ENCODE results near the gene CDKN2B-AS1. TPM values are rescaled to one million over a fixed set of nuclear protein-coding genes. Genes with fewer than 3 reads are reported as not detected.
A peak's percentile ranks its signal among the peaks of the same experiment; 100 is the strongest.

CDKN2B-AS1 gene
- total RNA-seq, 2 experiments from 2014 or later = 0.21 to 0.23 TPM

DNA sequence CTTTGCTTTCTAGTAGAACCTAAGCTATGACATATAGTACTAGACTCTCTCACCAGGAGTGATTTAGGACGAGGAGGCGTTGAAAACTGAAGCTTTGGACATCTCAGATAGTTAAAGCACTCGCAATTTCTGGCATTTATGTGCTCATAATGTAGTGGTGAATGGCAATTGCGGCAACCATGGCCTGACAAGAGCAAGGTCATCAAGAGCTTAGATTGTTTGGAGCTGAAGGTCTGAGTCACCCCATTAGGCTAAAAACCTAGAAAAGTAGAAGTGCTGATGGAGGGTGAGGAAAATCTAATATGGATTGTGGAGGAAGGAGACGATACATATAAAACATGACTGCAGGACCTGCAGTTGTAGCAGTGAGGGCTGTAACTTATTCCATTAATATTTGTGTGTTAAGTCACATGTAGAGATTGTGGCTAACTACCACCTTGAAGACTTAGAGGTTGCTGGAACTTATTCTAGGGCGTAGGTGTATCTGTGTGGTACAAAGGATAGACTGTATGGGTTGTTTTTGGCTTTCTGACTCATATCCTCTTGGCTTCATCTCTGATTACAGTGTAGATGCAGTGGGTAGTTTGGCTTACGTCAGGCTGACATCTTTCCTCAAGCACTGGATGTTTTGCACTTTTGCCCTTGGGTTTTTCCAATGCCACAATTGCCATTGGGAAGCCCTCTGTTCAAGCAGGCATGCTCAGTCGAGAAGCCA lies 153.4 kb downstream of the CDKN2B-AS1 start:
- CTCF ChIA-PET = interaction anchor here (1.2 to 1.3 kb wide), 2 partner anchors 92 to 140 kb away, joined by 4 to 6 read pairs; no protein-coding TSS in a partner anchor
- peak; percentile 97 for ATAC-seq
- Mint-ChIP-seq H3K4me3 (no peak overlapping the region), H3K27me3 (peaks cover 32% of the 10 kb centered on the region), H3K36me3 (ENCODE audit: low read depth) (no peaks in the 10 kb centered on the region), H3K27ac (no peak overlapping the region), H3K4me1 (peaks cover 17% of the 10 kb centered on the region), H3K9me3 (ENCODE audit: low read depth) (no peaks in the 10 kb centered on the region)
- POLR2A ChIA-PET = no interaction called here
- intact Hi-C loops (cut with DNase I, micrococcal nuclease) = loop anchor here (1.0 to 10.0 kb wide), 5 partner anchors 61 to 307 kb away; no protein-coding TSS in a partner anchor
- peak; percentile 18 for DNase-seq

DNA sequence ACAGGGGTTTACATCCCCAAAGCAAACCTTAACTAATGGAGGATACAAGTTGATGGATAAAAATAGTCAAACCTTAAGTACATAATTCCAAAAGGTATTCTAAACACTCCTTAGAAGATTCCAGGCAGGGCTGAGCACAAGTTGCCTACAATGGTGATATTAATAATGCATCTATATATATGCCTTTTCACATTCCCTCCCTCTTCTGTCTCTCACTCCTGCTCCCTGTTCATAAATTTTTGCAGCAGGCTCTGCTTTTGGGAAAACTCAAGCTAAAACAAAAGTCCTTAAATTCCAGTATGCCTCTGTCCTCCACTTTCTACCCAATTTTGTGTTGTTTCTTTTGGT lies 153.9 kb downstream of the CDKN2B-AS1 start:
- Mint-ChIP-seq H3K27me3 (peaks cover 33% of the 10 kb centered on the region), H3K36me3 (ENCODE audit: low read depth) (no peaks in the 10 kb centered on the region)

DNA sequence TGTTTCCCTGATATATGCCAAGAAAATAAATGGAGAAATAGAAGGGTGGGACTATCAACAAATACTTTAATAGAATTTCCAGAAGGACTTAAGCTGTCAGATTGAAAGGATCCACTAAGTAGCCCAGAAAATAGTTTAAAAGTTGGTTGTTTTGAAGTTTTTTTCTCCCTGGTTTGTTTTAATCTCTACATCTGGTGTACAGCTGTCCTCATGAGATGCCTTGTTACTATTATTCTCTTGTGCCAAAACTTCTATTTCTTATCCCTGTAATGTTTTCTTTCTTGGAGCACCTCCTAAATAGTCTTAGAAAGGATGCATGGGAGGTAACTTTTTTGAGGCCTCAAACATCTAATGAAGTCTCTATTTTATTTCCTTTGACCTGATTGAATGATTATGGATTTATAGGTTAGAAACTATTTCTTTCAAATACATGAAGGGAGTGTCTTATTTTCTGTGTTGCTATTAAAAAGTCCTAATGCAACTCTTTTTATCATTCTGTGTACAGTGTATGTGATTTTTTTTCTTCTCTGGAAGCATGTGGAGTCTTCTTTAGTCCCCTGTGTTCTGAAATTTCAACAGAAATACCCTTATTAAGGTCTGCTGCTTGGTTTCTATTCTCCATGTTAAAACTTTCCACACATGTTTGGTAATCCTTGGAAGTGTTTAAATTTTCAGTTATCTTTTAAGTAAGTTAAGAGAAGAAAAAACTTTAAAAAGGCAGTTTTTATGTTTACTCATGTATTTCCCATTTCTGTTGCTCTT lies 154.5 kb downstream of the CDKN2B-AS1 start:
- Mint-ChIP-seq H3K4me1 (peaks cover 17% of the 10 kb centered on the region), H3K4me3 (no peak overlapping the region), H3K27ac (no peak overlapping the region), H3K9me3 (ENCODE audit: low read depth) (no peaks in the 10 kb centered on the region), H3K36me3 (ENCODE audit: low read depth) (no peaks in the 10 kb centered on the region), H3K27me3 (peaks cover 29% of the 10 kb centered on the region)
- ChIA-PET POLR2A (no interaction called here), CTCF (interaction anchor here (0.7 kb wide), 1 partner anchor 952 kb away, joined by 4 read pairs; no protein-coding TSS in a partner anchor)
- DNase-seq (no peak), ATAC-seq (no peak)
- intact Hi-C loops (cut with DNase I, micrococcal nuclease) = loop anchor here (1.0 to 10.0 kb wide), 4 partner anchors 60 to 306 kb away; no protein-coding TSS in a partner anchor

More for the DNA sequence above, 153.9 kb downstream of the CDKN2B-AS1 start:
- intact Hi-C loops (cut with DNase I, micrococcal nuclease) = loop anchor here (1.0 to 10.0 kb wide), 4 partner anchors 60 to 306 kb away; no protein-coding TSS in a partner anchor
- Mint-ChIP-seq H3K27ac (no peak overlapping the region), H3K9me3 (ENCODE audit: low read depth) (no peaks in the 10 kb centered on the region), H3K4me3 (no peak overlapping the region), H3K4me1 (peaks cover 17% of the 10 kb centered on the region)
- ATAC-seq (no peak), DNase-seq (no peak)
- CTCF ChIA-PET = interaction anchor here (0.7 kb wide), 1 partner anchor 952 kb away, joined by 4 read pairs; no protein-coding TSS in a partner anchor
- POLR2A ChIA-PET = no interaction called here

DNA sequence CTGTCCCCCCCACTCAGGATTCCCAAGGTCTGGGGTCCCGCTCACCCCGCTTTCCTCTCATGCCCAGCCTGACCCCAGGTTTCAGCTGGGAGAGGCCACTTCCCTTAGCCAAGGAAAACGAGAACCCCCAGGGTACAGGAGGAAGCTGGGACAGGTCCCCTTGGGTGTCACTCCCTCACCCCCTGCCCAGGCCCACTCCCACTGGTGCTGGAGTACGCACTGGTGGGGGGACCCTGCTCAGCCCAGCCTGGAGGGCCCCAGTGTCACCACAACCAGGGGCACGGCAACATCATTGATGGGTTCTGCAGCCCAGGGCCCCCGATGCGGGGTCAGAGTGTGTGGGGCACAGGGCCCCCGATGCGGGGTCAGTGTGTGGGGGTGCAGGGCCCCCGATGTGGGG lies 159.5 kb downstream of the CDKN2B-AS1 start:
- no peak for DNase-seq
- H3K27ac Mint-ChIP-seq = no peak overlapping the region
- peaks cover 18% of the 10 kb centered on the region for H3K27me3 Mint-ChIP-seq
- H3K9me3 Mint-ChIP-seq (ENCODE audit: low read depth) = no peaks in the 10 kb centered on the region
- no peaks in the 10 kb centered on the region for H3K4me1 Mint-ChIP-seq
- ChIA-PET POLR2A (no interaction called here), CTCF (no interaction called here)
- intact Hi-C loops (cut with DNase I, micrococcal nuclease) = no loop called here
- ATAC-seq = no peak
- no peak overlapping the region for H3K4me3 Mint-ChIP-seq
- no peaks in the 10 kb centered on the region for H3K36me3 Mint-ChIP-seq (ENCODE audit: low read depth)

DNA sequence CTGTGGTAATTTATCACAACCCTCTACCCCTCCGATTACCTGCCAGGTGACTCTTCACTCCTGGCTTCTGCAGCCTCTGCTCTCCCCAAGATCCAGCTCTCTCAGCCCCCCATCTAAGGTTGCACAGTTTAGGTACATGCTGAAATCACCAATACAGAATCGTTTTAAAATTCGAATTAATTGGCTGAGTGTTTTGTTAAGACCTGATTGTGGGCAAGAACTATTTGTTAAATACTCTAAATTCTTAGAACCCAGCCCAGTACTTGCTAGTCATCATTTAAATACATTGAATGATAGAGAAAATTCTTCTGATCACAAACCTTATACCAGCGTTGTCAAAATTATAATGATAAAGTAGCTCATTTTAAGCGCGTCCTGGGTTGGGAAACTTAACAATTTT lies 162.0 kb downstream of the CDKN2B-AS1 start:
- ATAC-seq (no peak), DNase-seq (no peak)
- H3K4me1 Mint-ChIP-seq = no peaks in the 10 kb centered on the region
- H3K36me3 Mint-ChIP-seq (ENCODE audit: low read depth) = no peaks in the 10 kb centered on the region
- peaks cover 9% of the 10 kb centered on the region for H3K27me3 Mint-ChIP-seq
- CTCF ChIA-PET = no interaction called here
- H3K27ac Mint-ChIP-seq = no peak overlapping the region
- H3K9me3 Mint-ChIP-seq (ENCODE audit: low read depth) = no peaks in the 10 kb centered on the region
- H3K4me3 Mint-ChIP-seq = no peak overlapping the region
- POLR2A ChIA-PET = no interaction called here
- intact Hi-C loops (cut with DNase I, micrococcal nuclease) = no loop called here

DNA sequence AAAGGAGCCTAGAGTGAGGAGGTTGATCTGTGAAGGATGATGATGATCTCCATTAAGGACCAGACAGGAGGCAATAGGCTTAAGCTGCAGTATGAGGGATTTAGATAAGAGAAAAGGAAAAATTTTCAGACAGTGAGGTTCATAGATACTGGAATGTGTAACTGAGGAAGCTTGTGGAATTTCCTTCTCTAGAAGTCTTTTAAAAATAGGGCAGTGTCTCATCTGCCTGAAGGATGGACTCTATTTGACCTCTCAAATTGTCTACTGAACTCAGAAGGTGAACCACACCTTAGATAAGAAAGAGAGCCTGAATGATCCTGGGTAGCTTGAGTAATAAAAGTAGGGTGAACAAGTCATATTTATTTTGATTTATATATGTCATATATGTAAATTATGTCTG lies 162.7 kb downstream of the CDKN2B-AS1 start:
- intact Hi-C loops (cut with DNase I, micrococcal nuclease) = no loop called here
- DNase-seq (no peak), ATAC-seq (no peak)
- no peaks in the 10 kb centered on the region for H3K9me3 Mint-ChIP-seq (ENCODE audit: low read depth)
- POLR2A ChIA-PET = no interaction called here
- CTCF ChIA-PET = no interaction called here
- peaks cover 12% of the 10 kb centered on the region for H3K27me3 Mint-ChIP-seq
- H3K36me3 Mint-ChIP-seq (ENCODE audit: low read depth) = no peaks in the 10 kb centered on the region
- no peak overlapping the region for H3K27ac Mint-ChIP-seq
- H3K4me1 Mint-ChIP-seq = no peaks in the 10 kb centered on the region
- no peak overlapping the region for H3K4me3 Mint-ChIP-seq

DNA sequence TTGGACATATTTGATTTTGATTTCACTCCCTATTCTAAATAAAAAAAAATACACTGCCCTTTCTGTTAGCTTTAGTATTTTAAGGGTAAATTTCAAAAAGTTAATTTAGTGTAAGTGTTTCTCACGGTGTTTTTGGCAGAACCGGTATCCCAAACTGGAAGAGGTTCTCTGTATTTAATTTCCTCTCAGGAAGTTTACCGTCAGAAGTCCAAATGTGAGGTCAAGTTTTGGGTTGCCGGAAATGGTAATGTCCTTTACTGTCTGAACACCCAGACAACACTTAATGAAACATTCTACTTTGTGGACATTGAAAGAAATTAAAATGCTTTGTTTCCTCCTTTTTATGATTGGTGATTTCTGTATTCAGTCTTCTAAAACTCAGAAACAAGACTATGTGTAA lies 163.2 kb downstream of the CDKN2B-AS1 start:
- Mint-ChIP-seq H3K9me3 (ENCODE audit: low read depth) (no peaks in the 10 kb centered on the region), H3K27ac (no peak overlapping the region), H3K4me1 (no peaks in the 10 kb centered on the region), H3K36me3 (ENCODE audit: low read depth) (no peaks in the 10 kb centered on the region), H3K4me3 (no peak overlapping the region), H3K27me3 (peaks cover 10% of the 10 kb centered on the region)
- CTCF ChIA-PET = no interaction called here
- no peak for ATAC-seq
- intact Hi-C loops (cut with DNase I, micrococcal nuclease) = no loop called here
- POLR2A ChIA-PET = no interaction called here
- DNase-seq = no peak

DNA sequence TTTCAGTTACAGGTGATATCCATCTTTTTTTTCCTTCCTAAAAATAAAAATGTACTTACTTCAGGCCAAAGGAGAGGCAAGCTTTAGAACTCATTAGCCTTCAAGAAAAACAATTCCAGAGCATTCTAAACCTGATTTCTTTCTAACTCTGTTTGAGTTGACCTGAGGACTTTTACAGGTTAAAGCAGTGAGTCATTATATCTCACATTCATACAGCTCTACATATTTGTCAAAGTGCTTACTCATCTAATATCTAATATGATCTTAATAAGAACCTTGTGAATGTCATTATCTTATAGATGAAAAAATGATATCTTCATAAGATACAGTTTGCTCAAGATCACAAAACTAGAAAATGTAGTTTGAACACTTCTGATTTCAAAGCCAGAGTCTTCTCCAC lies 163.7 kb downstream of the CDKN2B-AS1 start:
- POLR2A ChIA-PET = no interaction called here
- Mint-ChIP-seq H3K4me3 (no peak overlapping the region), H3K4me1 (no peaks in the 10 kb centered on the region), H3K36me3 (ENCODE audit: low read depth) (no peaks in the 10 kb centered on the region), H3K27me3 (peaks cover 8% of the 10 kb centered on the region), H3K27ac (no peak overlapping the region), H3K9me3 (ENCODE audit: low read depth) (no peaks in the 10 kb centered on the region)
- intact Hi-C loops (cut with DNase I, micrococcal nuclease) = no loop called here
- DNase-seq (no peak), ATAC-seq (no peak)
- CTCF ChIA-PET = no interaction called here

DNA sequence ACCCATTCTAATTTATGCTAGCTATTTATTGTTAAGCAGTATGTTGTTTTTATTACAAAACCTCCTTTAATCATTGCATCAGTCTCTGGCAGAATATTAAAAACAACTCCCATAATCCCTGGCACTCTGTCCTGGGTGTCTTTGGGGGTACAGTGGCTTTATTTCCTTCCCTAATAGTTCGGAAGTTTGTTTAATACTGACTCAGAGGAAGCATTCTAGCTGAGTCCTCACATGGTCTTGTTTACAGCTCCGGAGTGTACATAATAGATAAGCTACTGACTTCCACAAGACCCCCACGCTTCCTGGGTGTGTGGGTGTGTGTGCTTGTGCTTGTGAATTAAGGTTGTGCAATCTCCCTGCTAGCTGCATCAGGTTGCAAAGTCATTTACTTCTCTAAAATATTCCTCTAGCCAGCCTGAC lies 164.3 kb downstream of the CDKN2B-AS1 start:
- no peak for DNase-seq
- CTCF ChIA-PET = interaction anchor here (0.7 kb wide), 1 partner anchor 12 kb away, joined by 3 read pairs; no protein-coding TSS in a partner anchor
- no peaks in the 10 kb centered on the region for H3K4me1 Mint-ChIP-seq
- peaks cover 8% of the 10 kb centered on the region for H3K27me3 Mint-ChIP-seq
- intact Hi-C loops (cut with DNase I, micrococcal nuclease) = no loop called here
- H3K36me3 Mint-ChIP-seq (ENCODE audit: low read depth) = no peaks in the 10 kb centered on the region
- no peak for ATAC-seq
- no peaks in the 10 kb centered on the region for H3K9me3 Mint-ChIP-seq (ENCODE audit: low read depth)
- no peak overlapping the region for H3K4me3 Mint-ChIP-seq
- POLR2A ChIA-PET = no interaction called here
- no peak overlapping the region for H3K27ac Mint-ChIP-seq

DNA sequence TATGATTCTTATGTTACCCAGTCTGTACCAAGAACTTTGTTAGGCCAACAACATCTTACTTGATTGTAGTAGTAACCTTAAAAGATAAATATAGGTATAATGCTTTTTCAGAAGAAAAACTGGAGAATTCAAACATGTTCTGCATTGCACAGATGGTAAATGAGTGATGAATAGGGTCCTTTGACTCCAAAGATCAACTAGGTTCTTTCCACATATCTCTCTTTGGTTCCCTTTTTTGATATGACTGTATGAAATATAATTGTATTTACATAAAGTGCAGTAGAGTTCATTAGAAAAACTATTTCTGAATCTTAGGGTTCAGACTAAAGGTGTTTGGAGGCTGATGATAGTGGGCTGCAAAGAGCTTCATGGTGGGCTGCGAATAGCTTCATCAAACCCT lies 165.0 kb downstream of the CDKN2B-AS1 start:
- ChIA-PET CTCF (interaction anchor here (0.6 kb wide), 1 partner anchor 315 kb away, joined by 3 read pairs; no protein-coding TSS in a partner anchor), POLR2A (no interaction called here)
- Mint-ChIP-seq H3K4me3 (no peak overlapping the region), H3K36me3 (ENCODE audit: low read depth) (no peaks in the 10 kb centered on the region), H3K9me3 (ENCODE audit: low read depth) (no peaks in the 10 kb centered on the region), H3K27me3 (peaks cover 8% of the 10 kb centered on the region), H3K27ac (no peak overlapping the region), H3K4me1 (no peaks in the 10 kb centered on the region)
- intact Hi-C loops (cut with DNase I, micrococcal nuclease) = no loop called here
- no peak for ATAC-seq
- no peak for DNase-seq

DNA sequence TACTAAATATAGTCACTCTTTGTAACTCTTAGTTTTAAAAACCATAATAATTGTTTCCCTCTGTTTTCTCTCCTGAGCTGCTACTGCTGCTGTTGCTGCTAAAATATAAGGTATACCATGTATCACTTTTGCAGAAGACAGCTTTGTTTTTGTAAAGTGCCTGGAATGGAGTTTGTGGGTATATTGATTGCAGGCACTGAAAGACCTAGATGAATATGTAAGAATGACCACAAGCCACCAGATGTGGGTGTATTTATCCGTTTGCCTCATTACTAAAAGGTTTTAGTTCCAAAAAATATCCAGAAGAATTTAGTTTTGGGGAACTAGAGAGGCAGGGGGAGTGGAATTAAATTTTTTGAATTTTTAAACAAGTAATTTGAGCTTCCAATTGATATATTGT lies 165.6 kb downstream of the CDKN2B-AS1 start:
- no peaks in the 10 kb centered on the region for H3K9me3 Mint-ChIP-seq (ENCODE audit: low read depth)
- peaks cover 13% of the 10 kb centered on the region for H3K27me3 Mint-ChIP-seq
- no peaks in the 10 kb centered on the region for H3K36me3 Mint-ChIP-seq (ENCODE audit: low read depth)
- ChIA-PET POLR2A (no interaction called here), CTCF (interaction anchor here (0.6 kb wide), 1 partner anchor 315 kb away, joined by 3 read pairs; no protein-coding TSS in a partner anchor)
- no peak for ATAC-seq
- intact Hi-C loops (cut with DNase I, micrococcal nuclease) = no loop called here
- no peaks in the 10 kb centered on the region for H3K4me1 Mint-ChIP-seq
- no peak overlapping the region for H3K27ac Mint-ChIP-seq
- H3K4me3 Mint-ChIP-seq = no peak overlapping the region
- no peak for DNase-seq

DNA sequence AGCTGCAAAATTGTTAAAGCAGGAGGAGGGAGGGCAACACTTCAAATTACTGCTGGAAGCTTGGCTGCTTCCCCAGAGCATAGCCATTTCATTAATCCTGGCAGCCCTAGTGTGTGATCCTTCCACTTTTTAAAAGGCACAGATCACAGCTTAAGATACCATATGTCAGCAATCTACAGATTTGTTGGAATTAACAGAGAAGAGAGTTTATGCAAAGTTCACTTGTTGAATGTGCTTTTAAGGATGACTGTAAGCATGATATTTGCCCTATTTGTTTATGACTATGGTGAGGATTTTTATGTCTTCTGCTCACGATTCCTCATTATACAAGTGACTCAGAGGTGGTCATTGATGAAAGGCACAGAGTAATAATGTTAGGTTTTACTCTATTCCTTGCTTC lies 170.6 kb downstream of the CDKN2B-AS1 start:
- Mint-ChIP-seq H3K4me1 (no peaks in the 10 kb centered on the region), H3K4me3 (no peak overlapping the region), H3K27me3 (peaks cover 14% of the 10 kb centered on the region), H3K27ac (no peak overlapping the region), H3K36me3 (ENCODE audit: low read depth) (no peaks in the 10 kb centered on the region), H3K9me3 (ENCODE audit: low read depth) (no peaks in the 10 kb centered on the region)
- intact Hi-C loops (cut with DNase I, micrococcal nuclease) = no loop called here
- CTCF ChIA-PET = no interaction called here
- no peak for ATAC-seq
- DNase-seq = no peak
- POLR2A ChIA-PET = no interaction called here

Measured in activated CD4-positive, alpha-beta T cell treated with anti-CD3 and anti-CD28 coated beads for 36 hours (primary cell).